NK-92 treated with Interleukin-12 subunit alpha and Interleukin-12 subunit beta, amount 100 ng/mL, for 24 hours (cell line): ENCODE results near the gene PRR7.
A peak's percentile ranks its signal among the peaks of the same experiment; 100 is the strongest.
"Not testable (repeated sequence)": the region's sequence is repeated elsewhere in the genome, so short reads cannot be mapped to it uniquely, and the experiment has no call there.

Experiments
- DNase-seq: peaks from one replicate; lab custom pipeline; 2025; lab: John Stamatoyannopoulos, UW

PRR7 gene, protein sequence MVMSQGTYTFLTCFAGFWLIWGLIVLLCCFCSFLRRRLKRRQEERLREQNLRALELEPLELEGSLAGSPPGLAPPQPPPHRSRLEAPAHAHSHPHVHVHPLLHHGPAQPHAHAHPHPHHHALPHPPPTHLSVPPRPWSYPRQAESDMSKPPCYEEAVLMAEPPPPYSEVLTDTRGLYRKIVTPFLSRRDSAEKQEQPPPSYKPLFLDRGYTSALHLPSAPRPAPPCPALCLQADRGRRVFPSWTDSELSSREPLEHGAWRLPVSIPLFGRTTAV

GRCh38 chr5:177446200-177447065 is at the start of gene PRR7:
TSS of gene PRR7 (plus strand) at chr5:177446814. CDS start at chr5:177455068, 8,254 bp downstream.
- peak; percentile 53 for DNase-seq

GRCh38 chr5:177397875-177398390 is 48.7 kb upstream of the PRR7 start:
- DNase-seq: no peak

DNA sequence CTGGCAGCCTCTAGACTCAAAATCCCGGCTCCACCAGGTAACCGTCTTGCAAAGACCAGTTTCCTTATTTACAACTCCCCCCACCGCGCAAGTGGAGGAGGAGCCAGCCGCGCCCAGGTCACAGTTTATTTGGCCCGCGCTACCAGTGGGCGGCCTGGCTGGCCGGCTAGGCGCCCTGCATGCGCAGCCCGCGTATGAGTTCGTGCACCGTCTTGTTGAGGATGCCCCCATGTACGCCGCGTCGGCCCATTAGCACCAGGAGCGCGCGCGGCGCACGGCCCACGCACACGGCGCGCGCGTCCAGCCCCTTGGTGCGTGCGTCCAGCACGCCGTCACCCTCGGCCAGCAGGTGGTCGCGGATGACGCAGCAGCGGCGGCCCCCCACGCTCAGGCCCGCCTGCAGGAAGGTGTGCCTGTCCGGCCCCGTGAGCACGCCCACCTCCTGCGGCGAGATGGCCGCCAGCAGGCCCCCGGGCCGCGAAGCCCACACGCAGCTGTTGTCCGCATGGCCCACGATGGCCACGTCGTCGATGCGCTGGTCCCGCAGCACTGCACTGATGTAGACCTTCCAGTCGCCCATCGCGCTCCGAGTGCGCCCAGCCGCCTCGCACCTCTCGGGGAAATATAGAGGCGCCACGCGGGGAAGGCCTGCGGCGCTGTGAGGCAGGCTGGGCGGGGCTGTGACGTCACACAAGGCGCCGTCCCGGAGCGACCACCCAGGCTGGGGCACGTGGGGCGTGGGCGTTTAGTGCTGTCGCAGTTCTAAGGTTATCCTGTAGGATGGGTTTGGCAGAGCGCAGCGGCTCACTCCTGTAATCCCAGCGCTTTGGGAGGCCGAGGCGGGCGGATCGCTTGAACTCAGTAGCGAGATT is 46.4 kb upstream of the PRR7 start, which contains the start of gene PFN3:
PFN3 (minus strand) TSS at position 665 of the 872 bp plus-strand sequence; CDS start at position 580, 85 bp downstream.
- no peak for DNase-seq

GRCh38 chr5:177402271-177403043 is 44.2 kb upstream of the PRR7 start:
- no peak for DNase-seq

DNA sequence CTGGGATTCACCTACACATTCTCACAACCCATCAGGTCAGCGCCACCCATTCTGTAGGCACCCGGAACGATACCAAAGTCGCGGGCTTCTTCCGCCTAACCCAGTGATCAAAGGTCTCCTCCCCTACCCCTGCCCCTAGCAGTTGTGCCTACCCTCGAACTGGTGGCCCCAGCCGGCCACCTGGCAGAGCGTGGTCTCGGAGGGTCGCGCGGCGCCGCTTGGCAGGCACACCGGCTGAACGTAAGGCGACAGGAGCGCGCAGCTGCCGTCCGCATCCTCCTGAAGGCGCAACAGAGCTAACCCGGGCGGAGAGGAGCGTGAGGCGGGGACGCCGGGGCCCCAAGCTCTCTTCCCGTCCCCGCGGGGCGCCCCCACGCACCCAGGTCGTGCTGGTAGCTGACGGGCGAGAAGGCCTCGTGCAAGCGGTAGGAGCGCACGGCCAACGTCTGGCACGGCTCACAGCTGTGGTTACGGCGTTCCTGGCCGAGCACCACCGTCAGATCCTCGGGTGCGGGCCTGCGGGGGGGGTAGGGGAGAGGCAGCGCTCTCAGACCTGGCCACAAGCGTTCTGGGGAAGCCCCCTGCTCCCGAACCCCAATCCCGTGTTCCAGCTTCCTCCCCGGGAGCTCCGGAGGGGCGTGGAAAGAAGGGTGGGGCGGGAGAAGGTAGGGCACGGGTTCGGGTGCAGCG is 43.4 kb upstream of the PRR7 start:
- DNase-seq: no peak

- peak; percentile 13 for DNase-seq
These were observed 42.6 kb upstream of the PRR7 start for GRCh38 chr5:177403792-177404640.

- DNase-seq: no peak
These were observed 41.9 kb upstream of the PRR7 start for GRCh38 chr5:177404641-177405179.

GRCh38 chr5:177405312-177405711 is 41.3 kb upstream of the PRR7 start:
- no peak for DNase-seq

DNA sequence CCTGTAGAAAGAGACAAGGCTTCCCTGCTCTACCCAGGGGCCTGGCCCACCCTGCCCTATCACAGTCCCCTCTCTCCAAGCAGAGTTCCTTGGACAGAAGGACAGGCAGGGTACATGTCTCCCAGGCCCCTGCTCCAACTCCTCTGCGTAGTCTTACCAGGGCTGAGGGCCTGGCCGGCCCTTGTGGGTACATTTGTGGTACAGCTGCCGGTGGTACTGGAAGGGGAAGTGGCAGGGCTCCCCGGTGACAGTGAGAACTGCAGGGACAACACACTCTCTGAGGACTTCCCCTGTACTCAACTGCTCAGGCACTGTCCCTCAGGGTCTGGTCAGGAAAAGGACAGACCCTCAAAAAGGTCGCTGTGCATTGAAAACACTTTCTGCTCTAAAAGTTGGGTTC is 40.8 kb upstream of the PRR7 start:
- DNase-seq: no peak

DNA sequence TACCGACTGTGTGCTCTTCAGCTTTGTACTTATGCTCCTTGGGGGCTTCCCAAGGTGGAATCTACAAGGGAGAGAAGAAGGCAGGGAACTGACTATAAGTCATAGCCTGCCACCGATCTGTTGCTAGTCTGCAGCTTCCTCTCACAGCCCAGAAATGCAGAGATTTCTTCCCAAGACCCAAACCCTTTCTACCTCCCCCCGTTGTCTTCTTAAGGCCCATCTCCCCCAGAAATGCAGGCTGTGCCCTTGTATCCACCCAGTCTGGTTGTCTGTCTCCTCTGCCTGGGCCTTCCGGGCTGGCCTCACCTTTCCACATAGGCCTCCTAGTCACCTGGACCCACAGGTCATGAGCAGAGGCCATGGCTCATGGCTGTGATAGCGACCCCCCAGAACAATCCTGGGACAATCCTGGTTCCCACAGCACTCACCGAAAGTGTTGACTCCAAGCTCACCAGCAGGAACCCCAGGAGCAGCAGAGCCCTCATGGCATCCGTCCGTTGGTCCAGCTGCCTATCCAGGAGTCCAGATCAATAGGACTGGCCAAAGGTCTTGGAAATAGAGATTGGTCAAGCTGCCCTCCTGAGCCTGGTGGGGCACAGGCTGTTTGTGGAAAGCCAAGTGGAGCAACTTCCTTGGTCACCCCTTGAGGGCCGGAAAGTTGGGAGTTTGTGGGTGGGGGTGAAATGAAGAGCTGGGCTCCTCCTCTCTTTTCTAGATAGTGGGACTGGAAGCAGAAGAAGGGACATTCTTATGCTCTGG is 37.4 kb upstream of the PRR7 start, which contains the start of gene F12:
F12 (minus strand) TSS at position 522 of the 759 bp plus-strand sequence; CDS start at position 485, 37 bp downstream.
- no peak for DNase-seq

DNA sequence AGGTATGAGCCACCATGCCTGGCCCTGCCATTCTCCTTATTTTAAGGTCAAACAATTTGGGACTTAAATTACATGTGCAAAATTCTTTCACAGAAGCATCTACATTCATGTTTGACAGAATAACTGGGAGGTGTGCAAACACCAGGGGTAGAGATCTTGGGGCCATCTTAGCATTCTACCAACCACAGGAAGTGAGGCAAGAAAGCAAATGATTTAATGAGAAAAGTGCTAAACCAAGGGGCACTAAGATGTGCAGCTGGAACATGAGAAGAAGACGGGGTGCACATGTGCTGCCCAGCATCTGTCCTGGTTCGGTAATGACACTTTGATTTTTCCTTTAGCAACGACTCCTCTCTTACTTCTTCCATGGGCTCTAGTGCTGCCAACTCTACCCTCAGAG is 36.0 kb upstream of the PRR7 start:
- no peak for DNase-seq

DNA sequence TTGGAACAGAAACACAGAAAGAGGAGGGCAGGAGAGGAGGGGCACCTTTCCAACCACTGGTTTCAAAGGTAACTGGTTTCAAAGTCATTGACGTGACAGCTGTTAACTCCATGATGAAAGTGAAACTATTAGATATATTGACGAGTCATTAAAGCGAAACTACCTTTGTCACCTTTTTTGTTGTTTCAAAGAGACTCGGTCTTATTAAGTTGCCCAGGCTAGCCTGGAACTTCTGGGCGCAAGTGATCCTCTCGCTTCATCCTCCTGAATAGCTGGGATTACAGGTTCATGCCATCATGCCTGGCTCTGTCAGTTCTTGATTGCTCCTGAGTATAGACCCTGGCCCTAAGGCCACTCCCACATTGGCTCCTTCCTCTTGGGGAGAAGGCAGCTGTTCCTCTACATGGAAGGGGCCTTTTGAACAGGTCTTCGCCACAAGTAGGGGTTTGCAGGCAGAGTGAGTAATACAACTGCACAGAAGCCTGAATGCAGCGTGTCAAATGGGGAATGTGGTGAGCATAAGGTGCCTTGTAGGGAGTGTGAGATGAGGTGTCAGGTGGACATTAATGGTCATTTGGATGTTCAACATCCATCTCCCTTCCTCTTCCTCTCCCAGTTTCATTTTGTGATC is 33.9 kb upstream of the PRR7 start:
- peak; percentile 35 for DNase-seq

- DNase-seq: no peak
These were observed 32.1 kb upstream of the PRR7 start for GRCh38 chr5:177414481-177414880.

GRCh38 chr5:177417081-177417480 is 29.5 kb upstream of the PRR7 start:
- DNase-seq: not testable (repeated sequence)

DNA sequence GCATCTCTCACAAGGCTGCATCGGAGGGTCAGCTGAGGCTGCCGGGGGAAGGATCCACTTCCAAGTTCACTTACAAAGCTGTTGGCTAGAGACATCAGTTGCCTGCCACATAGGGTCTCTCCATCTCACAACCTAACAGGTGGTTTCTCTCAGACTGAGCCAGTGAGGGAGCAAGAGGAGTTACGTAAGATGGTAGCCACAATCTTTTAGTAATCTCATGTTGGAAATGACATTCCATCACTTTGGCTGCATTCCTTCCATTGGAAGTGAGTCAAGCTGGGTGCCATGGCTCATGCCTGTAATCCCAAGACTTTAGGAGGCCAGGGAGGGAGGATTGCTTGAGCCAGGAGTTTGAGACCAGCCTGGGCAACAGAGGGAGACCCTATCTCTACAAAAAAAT is 27.6 kb upstream of the PRR7 start:
- no peak for DNase-seq

DNA sequence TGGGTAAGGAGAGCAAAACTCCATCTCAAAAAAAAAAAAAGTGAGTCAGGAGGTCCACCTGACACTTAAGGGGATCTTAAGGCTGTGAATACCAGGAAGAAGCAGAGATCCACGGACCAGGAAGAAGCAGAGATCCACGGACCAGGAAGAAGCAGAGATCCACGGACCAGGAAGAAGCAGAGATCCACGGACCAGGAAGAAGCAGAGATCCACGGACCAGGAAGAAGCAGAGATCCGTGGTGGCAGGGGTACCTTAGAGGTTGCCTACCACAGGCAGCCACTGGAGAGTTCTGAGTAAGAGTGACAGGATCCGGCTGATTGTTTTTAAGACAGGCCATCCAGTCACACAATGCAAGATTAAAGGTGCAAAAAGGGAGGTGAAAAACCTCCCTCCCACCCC is 26.1 kb upstream of the PRR7 start:
- DNase-seq: not testable (repeated sequence)

GRCh38 chr5:177421062-177421798 is 25.4 kb upstream of the PRR7 start:
- DNase-seq: no peak
